ENCODE results near the gene ZFYVE28. TPM values are rescaled to one million over a fixed set of nuclear protein-coding genes. Genes with fewer than 3 reads are reported as not detected.

ZFYVE28 gene
- total and polyA plus RNA-seq, 2 of the 8 experiments (the other 6 are each of a cell fraction or from before 2014, with no cell fraction given) = 1.7 to 4.9 TPM

GRCh38 chr4:2245787-2246275, 172.6 kb downstream of the ZFYVE28 start:
- Histone ChIP-seq H3K27ac (ENCODE audit: low read depth, low read length) (no peak overlapping the region), H2BK20ac (ENCODE audit: low read length) (no peak overlapping the region), H2BK5ac (ENCODE audit: low read depth, low read length) (no peak overlapping the region), H4K5ac (ENCODE audit: insufficient read length, low read depth, low read length) (no peak overlapping the region), H3K4me1 (replicated peaks in 1 of 4; ENCODE audit: control insufficient read depth in 3 of 4, insufficient read depth in 4 of 4, low read length in 3 of 4) (no peaks in the 10 kb centered on the region), H4K20me1 (replicated peaks in 1 of 2; ENCODE audit: control insufficient read depth in 1 of 2, insufficient read depth in 2 of 2, low read length in 2 of 2) (peaks cover 0 to 4% of the 10 kb centered on the region in 2 experiments), H3K18ac (ENCODE audit: extremely low read depth, low read length) (no peak overlapping the region), H3K14ac (ENCODE audit: insufficient read length) (no peak overlapping the region), H3K9me3 (ENCODE audit: insufficient read depth in 2 of 2, low read depth in 1 of 2, low read length in 1 of 2) (no peaks in the 10 kb centered on the region; a peak in 1 of 4 replicates), H2BK15ac (ENCODE audit: low read length) (no peak overlapping the region), H3K4me2 (ENCODE audit: insufficient read depth in 1 of 2, low read depth in 2 of 2, low read length in 2 of 2) (no peak overlapping the region), H3K36me3 (ENCODE audit: control insufficient read depth in 2 of 4, insufficient read depth in 4 of 4, low read length in 3 of 4) (peaks cover 0 to 5% (median 2%) of the 10 kb centered on the region in 4 experiments; a peak in 2 of 8 replicates), H3K9ac (replicated peaks in 1 of 4; ENCODE audit: extremely low read depth in 1 of 4, low read depth in 3 of 4, low read length in 3 of 4) (no peak overlapping the region), H3K79me2 (ENCODE audit: control insufficient read depth in 1 of 2, insufficient read depth in 2 of 2, low read length in 2 of 2) (peaks cover 0 to 7% of the 10 kb centered on the region in 2 experiments; a peak in 3 of 4 replicates), H2BK120ac (replicated peaks; ENCODE audit: low read depth, low read length) (no peak overlapping the region), H2AK5ac (ENCODE audit: low read depth, low read length) (no peak overlapping the region), H2BK12ac (ENCODE audit: low read depth, low read length) (no peak overlapping the region), H2AFZ (ENCODE audit: low read length) (no peak overlapping the region), H4K8ac (ENCODE audit: extremely low read depth, insufficient read depth, low read length) (no peak overlapping the region), H3K27me3 (replicated peaks in 1 of 4; ENCODE audit: control insufficient read depth in 3 of 4, extremely low read depth in 1 of 4, insufficient read depth in 3 of 4, low read length in 3 of 4) (no peaks in the 10 kb centered on the region), H3K79me1 (ENCODE audit: low read depth, low read length) (no peaks in the 10 kb centered on the region; the same call in 1 of the 2 replicates), H3K4ac (replicated peaks; ENCODE audit: insufficient read length, low read depth, low read length) (no peak overlapping the region), H3K23ac (ENCODE audit: insufficient read length) (no peak overlapping the region), H3K4me3 (ENCODE audit: extremely low read depth in 1 of 4, insufficient read depth in 2 of 4, low read depth in 3 of 4, low read length in 4 of 4) (no peak overlapping the region), H3K23me2 (ENCODE audit: low read depth, low read length) (no peaks in the 10 kb centered on the region), H3K56ac (replicated peaks; ENCODE audit: insufficient read length, low read depth, low read length) (no peak overlapping the region), H4K91ac (replicated peaks; ENCODE audit: insufficient read length, low read length) (no peak overlapping the region)
- FAIRE-seq = no peak
- DNase-seq (ENCODE audit: low read depth in 1 of 2, low spot score in 2 of 2) = no peak
- ChIA-PET CTCF (ENCODE audit: partially characterized antibody) (interaction anchor here (1.8 to 2.5 kb wide), 2 partner anchors 10 to 26 kb away, joined by 7 to 8 read pairs; no protein-coding TSS in a partner anchor), POLR2A (ENCODE audit: partially characterized antibody) (interaction anchor here (1.0 to 1.3 kb wide), 2 partner anchors 15 to 178 kb away, joined by 3 read pairs; no protein-coding TSS in a partner anchor)
- WGBS, 2 experiments (ENCODE audit: extremely low coverage in 1 of 2, insufficient coverage in 1 of 2, insufficient read length in 1 of 2, insufficient replicate concordance in 2 of 2, low coverage in 1 of 2, low lambda C conversion rate in 2 of 2, missing lambda C conversion rate in 1 of 2) = 92% methylated on average over 7 of the region's 7 CpGs; no CpG with 5 or more reads in 1 of the 2 experiments
- no peak for TF ChIP-seq CHD2 (IDR thresholded peaks at IDR 0.05; ENCODE audit: low read length)
- TF ChIP-seq TBP (IDR thresholded peaks at IDR 0.05; ENCODE audit: low read depth, low read length) = no peak
- no peak for TF ChIP-seq SIX5 (IDR thresholded peaks at IDR 0.05; ENCODE audit: low read depth, low read length)
- TF ChIP-seq EP300 (IDR thresholded peaks at IDR 0.05; ENCODE audit: borderline replicate concordance in 1 of 2, low read depth in 2 of 2, low read length in 2 of 2) = no peak
- TF ChIP-seq KDM4A (IDR thresholded peaks at IDR 0.05; ENCODE audit: low read depth, low read length, severe bottlenecking) = no peak
- TF ChIP-seq EZH2 (IDR thresholded peaks at IDR 0.05; ENCODE audit: low read depth, low read length, severe bottlenecking) = no peak
- TF ChIP-seq ASH2L (IDR thresholded peaks at IDR 0.05; ENCODE audit: low read length) = no peak
- TF ChIP-seq, protein P1, sequence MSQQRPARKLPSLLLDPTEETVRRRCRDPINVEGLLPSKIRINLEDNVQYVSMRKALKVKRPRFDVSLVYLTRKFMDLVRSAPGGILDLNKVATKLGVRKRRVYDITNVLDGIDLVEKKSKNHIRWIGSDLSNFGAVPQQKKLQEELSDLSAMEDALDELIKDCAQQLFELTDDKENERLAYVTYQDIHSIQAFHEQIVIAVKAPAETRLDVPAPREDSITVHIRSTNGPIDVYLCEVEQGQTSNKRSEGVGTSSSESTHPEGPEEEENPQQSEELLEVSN (IDR thresholded peaks at IDR 0.05) = no peak
- TF ChIP-seq CBX5 (IDR thresholded peaks at IDR 0.05; ENCODE audit: low read depth, low read length) = no peak
- TF ChIP-seq SP1 (IDR thresholded peaks at IDR 0.05; ENCODE audit: low read depth, low read length) = no peak
- no peak for TF ChIP-seq POU5F1 (IDR thresholded peaks at IDR 0.05; ENCODE audit: low read depth, low read length)
- TF ChIP-seq JUND (IDR thresholded peaks at IDR 0.05; ENCODE audit: low read length) = no peak
- TF ChIP-seq POLR2AphosphoS5 (IDR thresholded peaks at IDR 0.05; ENCODE audit: low read depth, low read length) = no peak
- TF ChIP-seq CTBP2 (IDR thresholded peaks at IDR 0.05; ENCODE audit: borderline replicate concordance, insufficient read depth, insufficient read length, low read length) = no peak

Measured in H1 (cell line).